Stimulated activated CD4-positive, alpha-beta T cell treated with anti-CD3 and anti-CD28 coated beads, TNF-alpha, amount 100 ng/mL, for 4 hours (primary cell): ENCODE results near the gene NAV2.

Experiments
- DNase-seq, 3 experiments: peaks; one replicate each; pipeline ENCODE4 v3.0.0-alpha.2; 2020; ENCODE audit warnings: low read depth in 3 of 3

The NAV2 gene

GRCh38 chr11:19866521-19866920 lies 153.9 kb downstream of the NAV2 start:
- no peak for DNase-seq

- no peak for DNase-seq
These were observed 154.4 kb downstream of the NAV2 start for GRCh38 chr11:19867064-19867463.

- DNase-seq: no peak
These were observed 155.7 kb downstream of the NAV2 start for GRCh38 chr11:19868281-19868821.

GRCh38 chr11:19868871-19869270 lies 156.2 kb downstream of the NAV2 start:
- DNase-seq: no peak

- DNase-seq: no peak
These were observed 156.8 kb downstream of the NAV2 start for GRCh38 chr11:19869466-19869865.

- no peak for DNase-seq
These were observed 157.4 kb downstream of the NAV2 start for GRCh38 chr11:19869946-19870589.

GRCh38 chr11:19871531-19871930 lies 158.9 kb downstream of the NAV2 start:
- DNase-seq: no peak

GRCh38 chr11:19872512-19873145 lies 160.0 kb downstream of the NAV2 start:
- DNase-seq: no peak

- DNase-seq: no peak
These were observed 161.1 kb downstream of the NAV2 start for GRCh38 chr11:19873730-19874129.

- no peak for DNase-seq
These were observed 161.6 kb downstream of the NAV2 start for GRCh38 chr11:19874266-19874665.

- no peak for DNase-seq
These were observed 164.1 kb downstream of the NAV2 start for GRCh38 chr11:19876750-19877149.

- no peak for DNase-seq
These were observed 165.9 kb downstream of the NAV2 start for GRCh38 chr11:19878520-19878919.

- no peak for DNase-seq
These were observed 166.9 kb downstream of the NAV2 start for GRCh38 chr11:19879307-19880087.

- DNase-seq: no peak
These were observed 167.4 kb downstream of the NAV2 start for GRCh38 chr11:19880088-19880345.

GRCh38 chr11:19881177-19881576 lies 168.5 kb downstream of the NAV2 start:
- DNase-seq: no peak

GRCh38 chr11:19882356-19882755 lies 169.7 kb downstream of the NAV2 start:
- no peak for DNase-seq

GRCh38 chr11:19886498-19886897 lies 173.9 kb downstream of the NAV2 start:
- DNase-seq: no peak

- no peak for DNase-seq
These were observed 175.2 kb downstream of the NAV2 start for GRCh38 chr11:19887842-19888241.

GRCh38 chr11:19889531-19889930 lies 176.9 kb downstream of the NAV2 start:
- no peak for DNase-seq

- no peak for DNase-seq
These were observed 177.7 kb downstream of the NAV2 start for GRCh38 chr11:19890308-19890707.

GRCh38 chr11:19891022-19891421 lies 178.4 kb downstream of the NAV2 start:
- no peak for DNase-seq

GRCh38 chr11:19892387-19892786 lies 179.8 kb downstream of the NAV2 start:
- DNase-seq: no peak

GRCh38 chr11:19892876-19893275 lies 180.2 kb downstream of the NAV2 start:
- DNase-seq: no peak
